PC-9 (cell line): ENCODE results near the gene CNPPD1.
"Not testable (repeated sequence)": the region's sequence is repeated elsewhere in the genome, so short reads cannot be mapped to it uniquely, and the experiment has no call there.

Experiments used
- EZH2 ChIP-seq: fragments of 200-600 bp; sonication (generic); IDR thresholded peaks from 2 replicates; pipeline ENCODE4 v1.8.0; 2017; ENCODE audit warnings: antibody characterized with exemption, low read depth
- TF ChIP-seq, protein P1 (sequence below): fragments of 200-600 bp; sonication (generic); conservative IDR thresholded peaks from 2 replicates; pipeline ENCODE4 v1.6.1; 2017; ENCODE audit warnings: mixed run types, antibody characterized with exemption, mild to moderate bottlenecking, moderate library complexity

DNA sequence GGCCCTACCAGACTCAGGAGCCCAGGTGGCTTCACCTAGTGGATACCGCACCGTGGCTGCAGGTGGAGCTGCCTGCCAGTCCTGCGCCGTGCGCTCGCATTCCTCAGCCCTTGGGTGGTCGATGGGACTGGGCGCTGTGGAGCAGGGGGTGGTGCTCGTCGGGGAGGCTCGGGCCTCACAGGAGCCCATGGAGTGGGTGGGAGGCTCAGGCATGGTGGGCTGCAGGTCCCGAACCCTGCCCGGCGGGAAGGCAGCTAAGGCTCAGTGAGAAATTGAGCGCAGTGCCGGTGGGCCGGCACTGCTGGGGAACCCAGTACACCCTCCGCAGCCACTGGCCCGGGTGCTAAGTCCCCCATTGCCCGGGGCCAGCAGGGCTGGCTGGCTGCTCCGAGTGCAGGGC, 24.6 kb upstream of the CNPPD1 start:
- TF ChIP-seq, protein P1, sequence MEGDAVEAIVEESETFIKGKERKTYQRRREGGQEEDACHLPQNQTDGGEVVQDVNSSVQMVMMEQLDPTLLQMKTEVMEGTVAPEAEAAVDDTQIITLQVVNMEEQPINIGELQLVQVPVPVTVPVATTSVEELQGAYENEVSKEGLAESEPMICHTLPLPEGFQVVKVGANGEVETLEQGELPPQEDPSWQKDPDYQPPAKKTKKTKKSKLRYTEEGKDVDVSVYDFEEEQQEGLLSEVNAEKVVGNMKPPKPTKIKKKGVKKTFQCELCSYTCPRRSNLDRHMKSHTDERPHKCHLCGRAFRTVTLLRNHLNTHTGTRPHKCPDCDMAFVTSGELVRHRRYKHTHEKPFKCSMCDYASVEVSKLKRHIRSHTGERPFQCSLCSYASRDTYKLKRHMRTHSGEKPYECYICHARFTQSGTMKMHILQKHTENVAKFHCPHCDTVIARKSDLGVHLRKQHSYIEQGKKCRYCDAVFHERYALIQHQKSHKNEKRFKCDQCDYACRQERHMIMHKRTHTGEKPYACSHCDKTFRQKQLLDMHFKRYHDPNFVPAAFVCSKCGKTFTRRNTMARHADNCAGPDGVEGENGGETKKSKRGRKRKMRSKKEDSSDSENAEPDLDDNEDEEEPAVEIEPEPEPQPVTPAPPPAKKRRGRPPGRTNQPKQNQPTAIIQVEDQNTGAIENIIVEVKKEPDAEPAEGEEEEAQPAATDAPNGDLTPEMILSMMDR = not testable (repeated sequence)
- not testable (repeated sequence) for TF ChIP-seq EZH2
